PFSK-1 (cell line): ENCODE data around the gene IFT81.

ENCODE experiments used
- POLR2AphosphoS5 ChIP-seq: IDR thresholded peaks from 2 replicates; pipeline ENCODE4 v1.6.1; 2012; ENCODE audit warnings: low read depth, mild to moderate bottlenecking, control low read depth, low read length, moderate library complexity
- REST ChIP-seq, 2 experiments: IDR thresholded peaks; 2 replicates each; pipeline versions ENCODE4 v1.6.1 to v1.8.0; 2011 to 2012; ENCODE audit warnings: low read depth in 2 of 2, low read length in 2 of 2, control low read depth in 1 of 2, inconsistent platforms in 1 of 2, mild to moderate bottlenecking in 1 of 2, moderate library complexity in 1 of 2; ENCODE audit not compliant: insufficient read depth in 1 of 2
- TAF1 ChIP-seq: IDR thresholded peaks from 2 replicates; pipeline ENCODE4 v1.6.1; 2012; ENCODE audit warnings: low read length, control low read depth, borderline replicate concordance; ENCODE audit not compliant: insufficient read depth

GRCh38 chr12:110104188-110105094 lies 19.7 kb upstream of the IFT81 start:
- TF ChIP-seq POLR2AphosphoS5, result no peak
- no peak for TF ChIP-seq REST (IDR thresholded peaks at IDR 0.05; ENCODE audit: insufficient read depth in 1 of 2, low read depth in 2 of 2, low read length in 2 of 2)
- TF ChIP-seq TAF1, result no peak
